ENCODE results near the gene MAP3K14.

GRCh38 chr17:45332505-45332904 is 15.7 kb upstream of the MAP3K14 start:
- TF ChIP-seq, protein P1, sequence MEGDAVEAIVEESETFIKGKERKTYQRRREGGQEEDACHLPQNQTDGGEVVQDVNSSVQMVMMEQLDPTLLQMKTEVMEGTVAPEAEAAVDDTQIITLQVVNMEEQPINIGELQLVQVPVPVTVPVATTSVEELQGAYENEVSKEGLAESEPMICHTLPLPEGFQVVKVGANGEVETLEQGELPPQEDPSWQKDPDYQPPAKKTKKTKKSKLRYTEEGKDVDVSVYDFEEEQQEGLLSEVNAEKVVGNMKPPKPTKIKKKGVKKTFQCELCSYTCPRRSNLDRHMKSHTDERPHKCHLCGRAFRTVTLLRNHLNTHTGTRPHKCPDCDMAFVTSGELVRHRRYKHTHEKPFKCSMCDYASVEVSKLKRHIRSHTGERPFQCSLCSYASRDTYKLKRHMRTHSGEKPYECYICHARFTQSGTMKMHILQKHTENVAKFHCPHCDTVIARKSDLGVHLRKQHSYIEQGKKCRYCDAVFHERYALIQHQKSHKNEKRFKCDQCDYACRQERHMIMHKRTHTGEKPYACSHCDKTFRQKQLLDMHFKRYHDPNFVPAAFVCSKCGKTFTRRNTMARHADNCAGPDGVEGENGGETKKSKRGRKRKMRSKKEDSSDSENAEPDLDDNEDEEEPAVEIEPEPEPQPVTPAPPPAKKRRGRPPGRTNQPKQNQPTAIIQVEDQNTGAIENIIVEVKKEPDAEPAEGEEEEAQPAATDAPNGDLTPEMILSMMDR (conservative IDR thresholded peaks at IDR 0.05) = no peak
- TF ChIP-seq EZH2 (IDR thresholded peaks at IDR 0.05; ENCODE audit: low read depth) = no peak
